Measurements from ENCODE around the gene TSFM.

The TSFM gene

GRCh38 chr12:57775044-57775443, 7.5 kb upstream of the TSFM start:
- no peak for TF ChIP-seq CTCF (IDR thresholded peaks at IDR 0.05; ENCODE audit: control insufficient read depth, insufficient read depth, low read depth, low read length, missing control alignments)
- DNase-seq (ENCODE audit: low read depth), result no peak
- H3K4me3 ChIP-seq (ENCODE audit: control insufficient read depth, low read depth, low read length), result no peak overlapping the region

- no peak for TF ChIP-seq CTCF (IDR thresholded peaks at IDR 0.05; ENCODE audit: control insufficient read depth, insufficient read depth, low read depth, low read length, missing control alignments)
- no peak for DNase-seq (ENCODE audit: low read depth)
- H3K4me3 ChIP-seq (ENCODE audit: control insufficient read depth, low read depth, low read length), result no peak overlapping the region
These were observed 6.9 kb upstream of the TSFM start for GRCh38 chr12:57775563-57776246.

- TF ChIP-seq CTCF (IDR thresholded peaks at IDR 0.05; ENCODE audit: control insufficient read depth, insufficient read depth, low read depth, low read length, missing control alignments), result no peak
- DNase-seq (ENCODE audit: low read depth), result no peak
- H3K4me3 ChIP-seq (ENCODE audit: control insufficient read depth, low read depth, low read length), result no peak overlapping the region
These were observed 6.4 kb upstream of the TSFM start for GRCh38 chr12:57776247-57776587.

GRCh38 chr12:57777367-57777766, 5.2 kb upstream of the TSFM start:
- no peak for DNase-seq (ENCODE audit: low read depth)
- no peak for TF ChIP-seq CTCF (IDR thresholded peaks at IDR 0.05; ENCODE audit: control insufficient read depth, insufficient read depth, low read depth, low read length, missing control alignments)
- H3K4me3 ChIP-seq (ENCODE audit: control insufficient read depth, low read depth, low read length), result no peak overlapping the region

- TF ChIP-seq CTCF (IDR thresholded peaks at IDR 0.05; ENCODE audit: control insufficient read depth, insufficient read depth, low read depth, low read length, missing control alignments), result no peak
- no peak overlapping the region for H3K4me3 ChIP-seq (ENCODE audit: control insufficient read depth, low read depth, low read length)
- no peak for DNase-seq (ENCODE audit: low read depth)
These were observed 4.7 kb upstream of the TSFM start for GRCh38 chr12:57777911-57778310.

GRCh38 chr12:57779736-57780135, 2.9 kb upstream of the TSFM start:
- DNase-seq (ENCODE audit: low read depth), result no peak
- no peak for TF ChIP-seq CTCF (IDR thresholded peaks at IDR 0.05; ENCODE audit: control insufficient read depth, insufficient read depth, low read depth, low read length, missing control alignments)
- H3K4me3 ChIP-seq (ENCODE audit: control insufficient read depth, low read depth, low read length), result no peak overlapping the region
